Activated T-helper 2 cell treated with anti-CD3 and anti-CD28 coated beads, Interferon-gamma antibody, Interleukin-2, Interleukin-4, amounts not matched to agents 10 μg/mL and 5 μg/mL and 100 μg/mL, durations not matched to agents 14 hours and 24 hours and 36 hours (primary cell): ENCODE data around the gene RPL34. TPM values are rescaled to one million over a fixed set of nuclear protein-coding genes. Genes with fewer than 3 reads are reported as not detected.
"Not testable (repeated sequence)": the region's sequence is repeated elsewhere in the genome, so short reads cannot be mapped to it uniquely, and the experiment has no call there.

Experiments
- DNase-seq: peaks from one replicate; pipeline ENCODE4 v3.0.0; 2021; ENCODE audit warnings: low spot score
- H3K27ac Mint-ChIP-seq: one replicate; pipeline ENCODE4 v1.8.0; 2021; ENCODE audit warnings: mixed read lengths
- H3K27me3 Mint-ChIP-seq: one replicate; pipeline ENCODE4 v1.8.0; 2021; ENCODE audit warnings: low read depth, mixed read lengths
- H3K36me3 Mint-ChIP-seq: one replicate; pipeline ENCODE4 v1.8.0; 2021; ENCODE audit warnings: low read depth, mixed read lengths
- H3K4me1 Mint-ChIP-seq: one replicate; pipeline ENCODE4 v1.8.0; 2021; ENCODE audit warnings: low read depth, mixed read lengths
- H3K4me3 Mint-ChIP-seq: one replicate; pipeline ENCODE4 v1.8.0; 2021; ENCODE audit warnings: low read depth, mild to moderate bottlenecking, moderate library complexity, mixed read lengths
- H3K9me3 Mint-ChIP-seq: one replicate; pipeline ENCODE4 v1.8.0; 2021; ENCODE audit warnings: mixed read lengths
- intact Hi-C: fragments of 100-400 bp; cut with micrococcal nuclease; formaldehyde crosslinking; loops from one replicate; pipeline ENCODE4 v1.15.1; 2023
- total RNA-seq: library from RNA; stranded (reverse); gene quantifications from 2 replicates; pipeline ENCODE4 v1.2.3, GENCODE V29; 2022

RPL34 gene
- 1,375 and 1,412 TPM in 2 replicates for total RNA-seq

GRCh38 chr4:108620101-108620932, at the start of gene RPL34:
Gene RPL34 (plus strand): TSS chr4:108620576. CDS start chr4:108621960, 1,384 bp downstream.
- H3K36me3 Mint-ChIP-seq, result peaks cover 72% of the 10 kb centered on the region
- H3K27ac Mint-ChIP-seq, result peak within 1 kb of the TSS; percentile 95
- H3K4me3 Mint-ChIP-seq, result peak within 1 kb of the TSS; percentile 99
- H3K9me3 Mint-ChIP-seq, result peaks cover 14% of the 10 kb centered on the region
- no peaks in the 10 kb centered on the region for H3K27me3 Mint-ChIP-seq
- peak; percentile 95 for DNase-seq
- intact Hi-C loops, result loop anchor here (1.0 to 5.0 kb wide), 6 partner anchors 30 to 1197 kb away; partner anchors contain the start of genes GAR1, LEF1, OSTC and PAPSS1
- H3K4me1 Mint-ChIP-seq, result peaks cover 38% of the 10 kb centered on the region

- Mint-ChIP-seq H3K4me1 (peaks cover 5% of the 10 kb centered on the region), H3K27me3 (no peaks in the 10 kb centered on the region), H3K27ac (no peak overlapping the region), H3K9me3 (no peaks in the 10 kb centered on the region), H3K4me3 (no peak overlapping the region), H3K36me3 (no peaks in the 10 kb centered on the region)
- no peak for DNase-seq
- intact Hi-C loops, result loop anchor here (5.0 kb wide), 1 partner anchor 399 kb away; no protein-coding TSS in a partner anchor
Observed at GRCh38 chr4:108570993-108571569, 49.3 kb upstream of the RPL34 start.

GRCh38 chr4:108574402-108574801, 46.0 kb upstream of the RPL34 start:
- no peaks in the 10 kb centered on the region for H3K9me3 Mint-ChIP-seq
- H3K36me3 Mint-ChIP-seq, result no peaks in the 10 kb centered on the region
- no peak overlapping the region for H3K4me3 Mint-ChIP-seq
- no peaks in the 10 kb centered on the region for H3K27me3 Mint-ChIP-seq
- H3K4me1 Mint-ChIP-seq, result peaks cover 4% of the 10 kb centered on the region
- DNase-seq, result no peak
- intact Hi-C loops, result loop anchor here (5.0 kb wide), 1 partner anchor 402 kb away; no protein-coding TSS in a partner anchor
- no peak overlapping the region for H3K27ac Mint-ChIP-seq

DNA sequence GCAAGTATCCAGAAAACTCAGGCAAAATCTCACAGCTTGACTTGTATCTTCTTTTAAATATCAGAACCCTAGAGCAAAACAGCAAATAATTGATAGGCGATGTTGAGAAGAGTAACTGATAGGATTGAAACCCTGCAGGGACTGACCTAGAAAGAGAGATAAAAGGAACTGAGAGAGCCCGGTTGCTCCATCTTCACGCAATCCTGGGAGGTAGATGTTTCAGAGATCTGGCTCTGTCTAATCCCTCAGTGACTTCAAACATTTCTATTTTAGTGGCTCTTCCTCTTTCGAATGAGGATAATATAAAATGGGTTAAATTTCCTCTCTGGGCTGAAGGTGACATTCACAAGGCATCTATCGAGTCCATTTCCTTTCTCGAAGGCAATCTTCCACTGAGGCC, 39.3 kb upstream of the RPL34 start:
- Mint-ChIP-seq H3K36me3 (no peaks in the 10 kb centered on the region), H3K27me3 (no peaks in the 10 kb centered on the region), H3K4me3 (no peak overlapping the region), H3K27ac (no peak overlapping the region), H3K9me3 (no peaks in the 10 kb centered on the region), H3K4me1 (peaks cover 8% of the 10 kb centered on the region)
- DNase-seq, result no peak
- intact Hi-C loops, result no loop called here

DNA sequence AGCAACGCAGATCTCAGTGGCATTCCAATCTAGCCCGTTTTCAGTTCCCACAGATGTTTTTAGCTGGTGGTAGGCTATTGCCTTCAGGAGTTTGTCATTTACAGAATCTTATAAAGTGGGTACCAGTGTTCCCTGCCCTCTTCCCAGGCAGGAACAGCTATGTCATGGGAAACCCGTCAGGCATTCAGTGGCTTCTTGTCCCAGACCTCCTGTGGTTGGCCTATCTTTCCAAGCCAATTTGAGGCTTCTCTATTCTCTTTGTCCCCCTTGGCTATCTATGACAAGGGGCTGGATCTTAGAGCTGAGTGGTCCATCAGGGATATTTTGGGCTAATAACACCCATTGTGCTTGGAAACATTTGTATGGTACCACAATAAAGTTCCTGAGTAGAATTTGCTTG, 33.6 kb upstream of the RPL34 start:
- no peak overlapping the region for H3K4me3 Mint-ChIP-seq
- H3K36me3 Mint-ChIP-seq, result no peaks in the 10 kb centered on the region
- no peaks in the 10 kb centered on the region for H3K27me3 Mint-ChIP-seq
- H3K27ac Mint-ChIP-seq, result no peak overlapping the region
- H3K4me1 Mint-ChIP-seq, result peaks cover 7% of the 10 kb centered on the region
- H3K9me3 Mint-ChIP-seq, result no peaks in the 10 kb centered on the region
- no peak for DNase-seq
- intact Hi-C loops, result no loop called here

GRCh38 chr4:108588878-108589277, 31.5 kb upstream of the RPL34 start:
- no peaks in the 10 kb centered on the region for H3K27me3 Mint-ChIP-seq
- no peak overlapping the region for H3K4me3 Mint-ChIP-seq
- intact Hi-C loops, result no loop called here
- DNase-seq, result no peak
- H3K9me3 Mint-ChIP-seq, result no peaks in the 10 kb centered on the region
- no peaks in the 10 kb centered on the region for H3K4me1 Mint-ChIP-seq
- H3K27ac Mint-ChIP-seq, result no peak overlapping the region
- peaks cover 12% of the 10 kb centered on the region for H3K36me3 Mint-ChIP-seq

DNA sequence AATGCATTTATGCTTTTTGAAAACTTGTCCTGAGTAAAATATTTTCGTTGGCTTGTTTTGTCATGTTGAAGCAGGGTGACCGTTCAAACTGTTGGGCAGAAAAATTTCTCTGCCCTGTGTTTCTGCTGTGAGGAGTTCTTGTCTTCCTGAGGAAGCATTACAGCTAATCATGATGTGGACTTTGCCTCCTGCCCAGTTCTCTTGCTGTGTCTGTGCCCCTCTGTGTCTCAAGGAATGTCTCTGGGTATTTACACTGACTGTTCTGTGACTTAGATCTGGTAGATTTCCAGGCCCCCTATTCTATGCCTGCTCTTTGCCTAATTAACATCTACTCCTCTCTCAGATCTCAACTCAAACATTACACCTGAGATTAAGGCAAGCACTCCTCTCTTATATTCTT, 30.4 kb upstream of the RPL34 start:
- Mint-ChIP-seq H3K27ac (no peak overlapping the region), H3K4me3 (no peak overlapping the region), H3K36me3 (peaks cover 21% of the 10 kb centered on the region), H3K4me1 (no peaks in the 10 kb centered on the region), H3K9me3 (no peaks in the 10 kb centered on the region), H3K27me3 (no peaks in the 10 kb centered on the region)
- intact Hi-C loops, result no loop called here
- no peak for DNase-seq

GRCh38 chr4:108590776-108591175, 29.6 kb upstream of the RPL34 start:
- Mint-ChIP-seq H3K9me3 (no peaks in the 10 kb centered on the region), H3K36me3 (peaks cover 21% of the 10 kb centered on the region), H3K4me3 (no peak overlapping the region), H3K4me1 (no peaks in the 10 kb centered on the region), H3K27ac (no peak overlapping the region), H3K27me3 (no peaks in the 10 kb centered on the region)
- intact Hi-C loops, result no loop called here
- DNase-seq, result no peak

GRCh38 chr4:108592674-108592986, 27.7 kb upstream of the RPL34 start:
- no peak overlapping the region for H3K27ac Mint-ChIP-seq
- H3K36me3 Mint-ChIP-seq, result peaks cover 25% of the 10 kb centered on the region
- H3K4me3 Mint-ChIP-seq, result no peak overlapping the region
- intact Hi-C loops, result no loop called here
- no peaks in the 10 kb centered on the region for H3K9me3 Mint-ChIP-seq
- DNase-seq, result no peak
- no peaks in the 10 kb centered on the region for H3K27me3 Mint-ChIP-seq
- no peaks in the 10 kb centered on the region for H3K4me1 Mint-ChIP-seq

DNA sequence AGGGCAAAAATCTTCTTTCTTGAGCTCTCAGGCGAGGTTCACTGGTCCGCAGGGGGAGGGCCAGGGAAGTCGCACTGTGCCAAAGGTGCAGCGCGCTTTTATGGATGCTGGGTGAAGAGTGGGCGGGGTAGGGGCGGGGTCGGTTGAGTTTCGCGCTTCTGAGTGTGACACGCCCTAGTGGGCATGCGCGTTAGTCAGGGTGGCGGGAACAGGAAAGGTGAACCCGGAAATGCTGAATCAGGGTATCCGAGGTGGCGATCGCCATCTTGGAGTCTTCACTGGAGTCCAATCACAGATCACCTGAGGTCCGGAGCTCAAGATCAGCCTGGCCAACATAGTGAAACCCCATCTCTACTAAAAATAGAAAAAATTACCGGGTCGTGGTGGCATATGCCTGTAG, 26.1 kb upstream of the RPL34 start:
- H3K27ac Mint-ChIP-seq, H3K9me3 Mint-ChIP-seq, H3K4me3 Mint-ChIP-seq, DNase-seq, H3K4me1 Mint-ChIP-seq, H3K27me3 Mint-ChIP-seq, intact Hi-C loops: not testable (repeated sequence)
- H3K36me3 Mint-ChIP-seq, result peaks cover 28% of the 10 kb centered on the region

- intact Hi-C loops, result no loop called here
- no peak for DNase-seq
- Mint-ChIP-seq H3K9me3 (no peaks in the 10 kb centered on the region), H3K36me3 (peaks cover 28% of the 10 kb centered on the region), H3K4me1 (peaks cover 4% of the 10 kb centered on the region), H3K27me3 (no peaks in the 10 kb centered on the region), H3K4me3 (no peak overlapping the region), H3K27ac (no peak overlapping the region)
Observed at GRCh38 chr4:108596344-108596743, 24.0 kb upstream of the RPL34 start.

- Mint-ChIP-seq H3K27ac (no peak overlapping the region), H3K27me3 (no peaks in the 10 kb centered on the region), H3K4me3 (no peak overlapping the region), H3K4me1 (peaks cover 11% of the 10 kb centered on the region), H3K9me3 (no peaks in the 10 kb centered on the region), H3K36me3 (peaks cover 7% of the 10 kb centered on the region)
- no peak for DNase-seq
- intact Hi-C loops, result no loop called here
Observed at GRCh38 chr4:108601106-108601505, 19.3 kb upstream of the RPL34 start.

DNA sequence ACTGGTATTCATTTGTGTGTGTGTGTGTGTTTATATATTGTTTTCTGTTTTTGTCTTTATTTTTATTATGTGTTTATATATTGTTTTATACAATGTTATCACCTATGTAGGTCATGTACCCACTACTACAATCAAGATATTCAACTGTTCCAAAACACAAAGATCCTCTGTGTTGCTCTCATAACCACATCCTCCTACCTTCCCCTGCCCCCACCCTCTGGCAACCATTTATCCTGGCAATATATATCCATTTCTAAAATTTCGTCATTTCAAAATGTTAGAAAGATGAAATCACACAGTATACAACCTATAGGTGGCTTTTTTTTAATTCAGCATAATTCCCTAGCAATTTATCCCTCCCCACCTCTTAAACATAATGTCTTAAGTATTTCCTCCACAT, 18.8 kb upstream of the RPL34 start:
- no peaks in the 10 kb centered on the region for H3K9me3 Mint-ChIP-seq
- H3K4me1 Mint-ChIP-seq, result peaks cover 11% of the 10 kb centered on the region
- peaks cover 5% of the 10 kb centered on the region for H3K36me3 Mint-ChIP-seq
- no peak overlapping the region for H3K4me3 Mint-ChIP-seq
- no peaks in the 10 kb centered on the region for H3K27me3 Mint-ChIP-seq
- H3K27ac Mint-ChIP-seq, result no peak overlapping the region
- DNase-seq, result no peak
- intact Hi-C loops, result no loop called here
